HG03060 (cell line): Measurements from ENCODE around the gene FARP2.
"Not testable (repeated sequence)": the region's sequence is repeated elsewhere in the genome, so short reads cannot be mapped to it uniquely, and the experiment has no call there.

ENCODE experiments used
- ATAC-seq: cut with Tn5 transposase; IDR thresholded peaks from one replicate; pipeline ENCODE4 v1.9.1; 2021; ENCODE audit warnings: low read depth, moderate number of reproducible peaks; ENCODE audit not compliant: unreplicated experiment

The FARP2 gene

GRCh38 chr2:241359481-241360045 is 3.5 kb downstream of the FARP2 start:
- ATAC-seq = no peak

- ATAC-seq = no peak
Measured at GRCh38 chr2:241363426-241363825, 7.3 kb downstream of the FARP2 start.

GRCh38 chr2:241364781-241365180 is 8.7 kb downstream of the FARP2 start:
- ATAC-seq = no peak

GRCh38 chr2:241366678-241367077 is 10.6 kb downstream of the FARP2 start:
- ATAC-seq = no peak

- no peak for ATAC-seq
Measured at GRCh38 chr2:241368643-241369042, 12.6 kb downstream of the FARP2 start.

- no peak for ATAC-seq
Measured at GRCh38 chr2:241372361-241372992, 16.4 kb downstream of the FARP2 start.

GRCh38 chr2:241373446-241373845 is 17.4 kb downstream of the FARP2 start:
- no peak for ATAC-seq

- not testable (repeated sequence) for ATAC-seq
Measured at GRCh38 chr2:241373906-241374305, 17.8 kb downstream of the FARP2 start.

- ATAC-seq = no peak
Measured at GRCh38 chr2:241375300-241375699, 19.2 kb downstream of the FARP2 start.

- no peak for ATAC-seq
Measured at GRCh38 chr2:241376808-241377207, 20.7 kb downstream of the FARP2 start.

- ATAC-seq = no peak
Measured at GRCh38 chr2:241378816-241379215, 22.7 kb downstream of the FARP2 start.

- no peak for ATAC-seq
Measured at GRCh38 chr2:241379481-241380480, 23.7 kb downstream of the FARP2 start.

- no peak for ATAC-seq
Measured at GRCh38 chr2:241381872-241382271, 25.8 kb downstream of the FARP2 start.

- not testable (repeated sequence) for ATAC-seq
Measured at GRCh38 chr2:241385450-241385849, 29.4 kb downstream of the FARP2 start.

- ATAC-seq = no peak
Measured at GRCh38 chr2:241386519-241386918, 30.4 kb downstream of the FARP2 start.

- ATAC-seq = no peak
Measured at GRCh38 chr2:241389697-241390096, 33.6 kb downstream of the FARP2 start.

GRCh38 chr2:241390301-241391206 is 34.5 kb downstream of the FARP2 start:
- ATAC-seq = no peak

- ATAC-seq = no peak
Measured at GRCh38 chr2:241391892-241392665, 36.0 kb downstream of the FARP2 start.

GRCh38 chr2:241392753-241393152 is 36.7 kb downstream of the FARP2 start:
- not testable (repeated sequence) for ATAC-seq
